Ascending aorta (tissue), 2 donors: ENCODE results near the gene MYOZ3. TPM values are rescaled to one million over a fixed set of nuclear protein-coding genes. Genes with fewer than 3 reads are reported as not detected.
A peak's percentile ranks its signal among the peaks of the same experiment; 100 is the strongest.

Source experiments
- DNase-seq, 2 donors: peaks; one replicate each; pipeline ENCODE4 v3.0.0-alpha.2; 2019; ENCODE audit warnings: low spot score in 2 of 2
- H3K27ac ChIP-seq, 2 donors: fragments of 200-600 bp; sonication (generic); one replicate each; pipeline ENCODE4 v1.5.1; 2016 to 2017; ENCODE audit warnings: mild to moderate bottlenecking in 1 of 2
- H3K27me3 ChIP-seq: fragments of 200-600 bp; sonication (generic); one replicate; pipeline ENCODE4 v1.5.1; 2017
- H3K36me3 ChIP-seq, 2 donors: fragments of 200-600 bp; sonication (generic); one replicate each; pipeline ENCODE4 v1.5.1; 2016
- H3K4me1 ChIP-seq, 2 donors: fragments of 200-600 bp; sonication (generic); one replicate each; pipeline ENCODE4 v1.5.1; 2016 to 2017; ENCODE audit warnings: mild to moderate bottlenecking in 1 of 2
- H3K4me3 ChIP-seq, 2 donors: fragments of 200-600 bp; sonication (generic); one replicate each; pipeline ENCODE4 v1.5.1; 2016 to 2017; ENCODE audit warnings: mild to moderate bottlenecking in 1 of 2
- H3K9me3 ChIP-seq, 2 donors: fragments of 200-600 bp; sonication (generic); one replicate each; pipeline ENCODE4 v1.5.1; 2016
- intact Hi-C: fragments of 100-400 bp; cut with DNase I; formaldehyde crosslinking; loops from one replicate; pipeline ENCODE4 v1.15.1; 2023
- total RNA-seq: library from RNA; depleted of rRNA; stranded (reverse); fragments of >200 nt; gene quantifications from one replicate; pipeline ENCODE4 v1.1.0, GENCODE V29; 2016
- TF ChIP-seq, protein P1 (sequence below), 3 experiments: fragments of 200-600 bp in 2 of 3; fragments of 450-650 bp in 1 of 3; sonication (generic) in 2 of 3; IDR thresholded peaks; one replicate each; pipeline ENCODE4 v1.5.1; 2016 to 2019; ENCODE audit warnings: antibody characterized with exemption in 3 of 3, mild to moderate bottlenecking in 1 of 3, moderate library complexity in 1 of 3

MYOZ3 gene
- total RNA-seq, 1 donor from 2014 or later = 1.1 TPM

- Histone ChIP-seq H3K27ac (peak overlapping the region; percentile 85 to 90), H3K27me3 (no peaks in the 10 kb centered on the region), H3K9me3 (no peaks in the 10 kb centered on the region), H3K36me3 (peaks cover 0 to under 1% of the 10 kb centered on the region in 2 donors), H3K4me3 (no peak overlapping the region), H3K4me1 (peaks cover 16 to 35% of the 10 kb centered on the region in 2 donors)
- intact Hi-C loops = loop anchor here (5.0 kb wide), 1 partner anchor 43 kb away; the partner anchor contains the start of gene RBM22
- DNase-seq = peak in 1 of 2 donors; percentile 64
- TF ChIP-seq, protein P1, sequence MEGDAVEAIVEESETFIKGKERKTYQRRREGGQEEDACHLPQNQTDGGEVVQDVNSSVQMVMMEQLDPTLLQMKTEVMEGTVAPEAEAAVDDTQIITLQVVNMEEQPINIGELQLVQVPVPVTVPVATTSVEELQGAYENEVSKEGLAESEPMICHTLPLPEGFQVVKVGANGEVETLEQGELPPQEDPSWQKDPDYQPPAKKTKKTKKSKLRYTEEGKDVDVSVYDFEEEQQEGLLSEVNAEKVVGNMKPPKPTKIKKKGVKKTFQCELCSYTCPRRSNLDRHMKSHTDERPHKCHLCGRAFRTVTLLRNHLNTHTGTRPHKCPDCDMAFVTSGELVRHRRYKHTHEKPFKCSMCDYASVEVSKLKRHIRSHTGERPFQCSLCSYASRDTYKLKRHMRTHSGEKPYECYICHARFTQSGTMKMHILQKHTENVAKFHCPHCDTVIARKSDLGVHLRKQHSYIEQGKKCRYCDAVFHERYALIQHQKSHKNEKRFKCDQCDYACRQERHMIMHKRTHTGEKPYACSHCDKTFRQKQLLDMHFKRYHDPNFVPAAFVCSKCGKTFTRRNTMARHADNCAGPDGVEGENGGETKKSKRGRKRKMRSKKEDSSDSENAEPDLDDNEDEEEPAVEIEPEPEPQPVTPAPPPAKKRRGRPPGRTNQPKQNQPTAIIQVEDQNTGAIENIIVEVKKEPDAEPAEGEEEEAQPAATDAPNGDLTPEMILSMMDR (IDR thresholded peaks at IDR 0.05) = no peak
Measured at GRCh38 chr5:150659360-150660107, 1.5 kb upstream of the MYOZ3 start.

GRCh38 chr5:150660108-150660831 lies 781 bp upstream of the MYOZ3 start:
- intact Hi-C loops = no loop called here
- no peak overlapping the region for H3K4me3 ChIP-seq
- no peaks in the 10 kb centered on the region for H3K27me3 ChIP-seq
- H3K36me3 ChIP-seq = no peaks in the 10 kb centered on the region
- no peaks in the 10 kb centered on the region for H3K9me3 ChIP-seq
- TF ChIP-seq, protein P1 (IDR thresholded peaks at IDR 0.05) = no peak
- peak in 1 of 2 donors; percentile 64 for DNase-seq
- peak overlapping the region; percentile 85 to 90 for H3K27ac ChIP-seq
- H3K4me1 ChIP-seq = peaks cover 16 to 35% of the 10 kb centered on the region in 2 donors

DNA sequence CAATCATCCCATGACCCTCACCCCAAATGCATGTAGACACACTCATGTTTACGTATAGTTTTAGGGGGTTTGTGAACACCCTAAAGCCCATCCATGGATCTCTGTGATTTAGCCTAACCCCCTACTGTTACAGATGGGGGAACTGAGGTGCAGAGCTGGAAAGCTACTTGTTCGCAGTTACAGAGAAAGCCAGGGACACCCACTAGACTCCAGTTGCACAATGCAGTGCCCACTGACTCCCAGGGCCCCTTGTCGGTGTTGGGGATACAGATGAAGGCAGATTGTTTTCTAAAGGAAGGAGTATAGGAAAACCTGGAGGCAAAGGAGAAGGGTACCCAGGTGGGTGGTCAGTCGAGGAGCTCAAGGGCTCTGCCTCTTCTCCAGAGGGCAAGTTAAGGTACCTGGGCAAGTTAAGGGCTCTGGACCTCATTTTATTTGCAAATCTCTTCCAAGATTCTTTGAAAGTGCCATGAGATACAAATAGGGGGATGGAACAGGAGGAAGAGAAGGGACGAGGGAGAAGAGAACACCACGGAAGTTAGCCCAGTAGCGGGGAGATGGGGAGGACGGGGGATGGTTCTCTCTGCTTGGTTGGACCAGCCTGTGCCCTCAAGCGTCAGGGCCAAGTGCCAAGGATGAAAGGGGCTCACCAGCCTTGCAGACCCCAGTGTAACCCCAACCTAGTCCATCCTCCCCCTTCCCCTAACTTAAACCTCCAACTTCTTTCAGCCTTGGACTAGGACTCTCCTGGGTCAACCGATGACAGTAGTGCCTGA lies 958 bp downstream of the MYOZ3 start:
- H3K36me3 ChIP-seq = no peaks in the 10 kb centered on the region
- no peak for DNase-seq
- H3K4me3 ChIP-seq = no peak overlapping the region
- H3K4me1 ChIP-seq = peaks cover 9 to 23% of the 10 kb centered on the region in 2 donors
- TF ChIP-seq, protein P1 (IDR thresholded peaks at IDR 0.05) = no peak
- H3K9me3 ChIP-seq = no peaks in the 10 kb centered on the region
- peak overlapping the region in 1 of 2 donors; percentile 85 for H3K27ac ChIP-seq
- H3K27me3 ChIP-seq = no peaks in the 10 kb centered on the region
- intact Hi-C loops = no loop called here

GRCh38 chr5:150662731-150663516 lies 1.9 kb downstream of the MYOZ3 start:
- Histone ChIP-seq H3K36me3 (no peaks in the 10 kb centered on the region), H3K4me1 (peaks cover 9 to 16% of the 10 kb centered on the region in 2 donors), H3K4me3 (no peak overlapping the region), H3K27me3 (no peaks in the 10 kb centered on the region), H3K27ac (no peak overlapping the region), H3K9me3 (no peaks in the 10 kb centered on the region)
- TF ChIP-seq, protein P1 (IDR thresholded peaks at IDR 0.05) = no peak
- intact Hi-C loops = no loop called here
- DNase-seq = peak in 1 of 2 donors; percentile 37

GRCh38 chr5:150663936-150664335 lies 2.9 kb downstream of the MYOZ3 start:
- Histone ChIP-seq H3K4me1 (peaks cover 9 to 14% of the 10 kb centered on the region in 2 donors), H3K9me3 (no peaks in the 10 kb centered on the region), H3K27ac (no peak overlapping the region), H3K27me3 (no peaks in the 10 kb centered on the region), H3K36me3 (no peaks in the 10 kb centered on the region), H3K4me3 (no peak overlapping the region)
- TF ChIP-seq, protein P1 (IDR thresholded peaks at IDR 0.05) = no peak
- intact Hi-C loops = no loop called here
- no peak for DNase-seq
